ENCODE data around the gene GCSH.
A peak's percentile ranks its signal among the peaks of the same experiment; 100 is the strongest.

Gene GCSH

GRCh38 chr16:81041696-81042095 lies 54.5 kb downstream of the GCSH start:
- no peak for TF ChIP-seq CTCF (IDR thresholded peaks at IDR 0.05; ENCODE audit: low read depth, low read length)
- DNase-seq (ENCODE audit: extremely low read depth, low read depth) = no peak

GRCh38 chr16:81040842-81041241 lies 55.4 kb downstream of the GCSH start:
- TF ChIP-seq CTCF (IDR thresholded peaks at IDR 0.05; ENCODE audit: low read depth, low read length) = no peak

GRCh38 chr16:81040131-81040530 lies 56.1 kb downstream of the GCSH start:
- TF ChIP-seq CTCF (IDR thresholded peaks at IDR 0.05; ENCODE audit: low read depth, low read length) = no peak
- DNase-seq (ENCODE audit: extremely low read depth, low read depth) = no peak

More at GRCh38 chr16:81040842-81041241, 55.4 kb downstream of the GCSH start:
- no peak for DNase-seq (ENCODE audit: extremely low read depth, low read depth)

- DNase-seq (ENCODE audit: extremely low read depth, low read depth) = no peak
- no peak for TF ChIP-seq CTCF (IDR thresholded peaks at IDR 0.05; ENCODE audit: low read depth, low read length)
Measured at GRCh38 chr16:81036751-81037350, 59.3 kb downstream of the GCSH start.

- DNase-seq (ENCODE audit: extremely low read depth, low read depth) = no peak
- no peak for TF ChIP-seq CTCF (IDR thresholded peaks at IDR 0.05; ENCODE audit: low read depth, low read length)
Measured at GRCh38 chr16:81035975-81036750, 60.0 kb downstream of the GCSH start.

- peak; percentile 62 for DNase-seq (ENCODE audit: extremely low read depth, low read depth)
- TF ChIP-seq CTCF (IDR thresholded peaks at IDR 0.05; ENCODE audit: low read depth, low read length) = peak; percentile 71
Measured at GRCh38 chr16:81035398-81035974, 60.7 kb downstream of the GCSH start, which contains the start of gene ATMIN. Gene ATMIN, plus strand, starts transcription at chr16:81035842. Its CDS starts 29 bp downstream, at chr16:81035871.
